MM.1S (cell line): ENCODE results near the gene TTF2.
A peak's percentile ranks its signal among the peaks of the same experiment; 100 is the strongest.

Source experiments
- DNase-seq: peaks from one replicate; pipeline ENCODE4 v3.0.0-alpha.2; 2015
- H2AFZ ChIP-seq: fragments of 300-600 bp; sonication (generic); 2 replicates; pipeline ENCODE4 v1.6.0; 2016; ENCODE audit warnings: antibody characterized with exemption, low read length
- H3F3A ChIP-seq: fragments of 300-600 bp; sonication (generic); 2 replicates; pipeline ENCODE4 v1.6.1; 2016; ENCODE audit warnings: mild to moderate bottlenecking, antibody characterized with exemption, low read length, moderate library complexity, mixed read lengths; ENCODE audit not compliant: insufficient read depth
- H3K27ac ChIP-seq: fragments of 300-600 bp; sonication (generic); 2 replicates; pipeline ENCODE4 v1.5.1; 2016; ENCODE audit warnings: mild to moderate bottlenecking, low read length
- H3K27me3 ChIP-seq: fragments of 300-600 bp; sonication (generic); replicated peaks from 2 replicates; pipeline ENCODE4 v1.6.0; 2016; ENCODE audit warnings: low read length; ENCODE audit not compliant: insufficient read depth
- H3K36me3 ChIP-seq: fragments of 300-600 bp; sonication (generic); replicated peaks from 2 replicates; pipeline ENCODE4 v1.6.1; 2016; ENCODE audit warnings: mild to moderate bottlenecking, low read length, mixed read lengths; ENCODE audit not compliant: insufficient read depth
- H3K4me1 ChIP-seq: fragments of 300-600 bp; sonication (generic); 2 replicates; pipeline ENCODE4 v1.6.1; 2016; ENCODE audit warnings: low read length, mixed read lengths
- H3K4me2 ChIP-seq: fragments of 300-600 bp; sonication (generic); 2 replicates; pipeline ENCODE4 v1.6.0; 2016; ENCODE audit warnings: low read depth, low read length
- H3K4me3 ChIP-seq: fragments of 300-600 bp; sonication (generic); 2 replicates; pipeline ENCODE4 v1.5.1; 2016; ENCODE audit warnings: low read length, mixed read lengths
- H3K79me2 ChIP-seq: fragments of 300-600 bp; sonication (generic); 2 replicates; pipeline ENCODE4 v1.6.1; 2016; ENCODE audit warnings: mixed run types, low read length, mixed read lengths
- H3K9ac ChIP-seq: fragments of 300-600 bp; sonication (generic); 2 replicates; pipeline ENCODE4 v1.6.1; 2016; ENCODE audit warnings: low read length, mixed read lengths
- H3K9me2 ChIP-seq: fragments of 300-600 bp; sonication (generic); replicated peaks from 2 replicates; pipeline ENCODE4 v1.6.1; 2016; ENCODE audit warnings: mild to moderate bottlenecking, low read length, mixed read lengths; ENCODE audit not compliant: insufficient read depth
- H3K9me3 ChIP-seq: fragments of 300-600 bp; sonication (generic); replicated peaks from 2 replicates; pipeline ENCODE4 v1.6.1; 2016; ENCODE audit warnings: mild to moderate bottlenecking, low read length, mixed read lengths; ENCODE audit not compliant: insufficient read depth
- H4K20me1 ChIP-seq: fragments of 300-600 bp; sonication (generic); 2 replicates; pipeline ENCODE4 v1.6.1; 2016; ENCODE audit warnings: mild to moderate bottlenecking, low read length, moderate library complexity, mixed read lengths; ENCODE audit not compliant: insufficient read depth
- EZH2 ChIP-seq: fragments of 300-600 bp; sonication (generic); optimal IDR thresholded peaks from 2 replicates; pipeline ENCODE3; 2017; ENCODE audit warnings: low read depth, mild to moderate bottlenecking, antibody characterized with exemption, low read length, mixed read lengths
- EZH2phosphoT487 ChIP-seq: fragments of 300-600 bp; sonication (generic); IDR thresholded peaks from 2 replicates; pipeline ENCODE4 v1.6.1; 2018; ENCODE audit warnings: antibody characterized with exemption, low read length
- TF ChIP-seq, protein P1 (sequence below): fragments of 300-600 bp; sonication (generic); IDR thresholded peaks from 2 replicates; pipeline ENCODE4 v1.5.1; 2016; ENCODE audit warnings: antibody characterized with exemption, low read length, mixed read lengths

The TTF2 gene

DNA sequence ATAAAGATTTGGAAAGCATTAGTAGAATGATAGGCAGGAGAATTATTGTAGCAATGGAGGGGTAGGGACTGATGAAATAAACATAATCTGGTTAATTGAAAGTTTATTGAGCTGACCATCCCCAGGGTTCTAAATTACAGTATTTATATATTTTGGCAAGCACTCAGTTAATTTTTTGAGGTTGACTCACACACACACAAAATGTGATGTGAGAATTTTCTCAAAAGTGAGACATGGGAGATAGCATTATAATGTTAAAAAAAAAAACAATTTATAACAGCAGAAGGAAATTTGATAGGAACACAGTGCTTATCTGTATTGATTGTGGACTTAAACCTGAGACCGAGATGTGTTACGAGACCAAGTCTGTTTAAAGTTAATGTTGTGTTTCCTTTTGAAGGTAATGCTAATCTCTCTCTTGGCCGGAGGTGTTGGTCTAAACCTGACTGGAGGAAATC is 36.9 kb downstream of the TTF2 start:
- Histone ChIP-seq H3K4me1 (peaks cover 39% of the 10 kb centered on the region), H3K9ac (no peak overlapping the region), H3K36me3 (no peaks in the 10 kb centered on the region), H4K20me1 (no peaks in the 10 kb centered on the region), H3K4me2 (no peak overlapping the region), H3K9me3 (no peaks in the 10 kb centered on the region), H3K4me3 (no peak overlapping the region), H3K79me2 (no peaks in the 10 kb centered on the region), H2AFZ (no peak overlapping the region), H3F3A (peaks cover 17% of the 10 kb centered on the region), H3K27me3 (no peaks in the 10 kb centered on the region), H3K9me2 (no peaks in the 10 kb centered on the region), H3K27ac (peak overlapping the region; percentile 67; the same call in 1 of the 2 replicates)
- no peak for TF ChIP-seq EZH2
- TF ChIP-seq, protein P1, sequence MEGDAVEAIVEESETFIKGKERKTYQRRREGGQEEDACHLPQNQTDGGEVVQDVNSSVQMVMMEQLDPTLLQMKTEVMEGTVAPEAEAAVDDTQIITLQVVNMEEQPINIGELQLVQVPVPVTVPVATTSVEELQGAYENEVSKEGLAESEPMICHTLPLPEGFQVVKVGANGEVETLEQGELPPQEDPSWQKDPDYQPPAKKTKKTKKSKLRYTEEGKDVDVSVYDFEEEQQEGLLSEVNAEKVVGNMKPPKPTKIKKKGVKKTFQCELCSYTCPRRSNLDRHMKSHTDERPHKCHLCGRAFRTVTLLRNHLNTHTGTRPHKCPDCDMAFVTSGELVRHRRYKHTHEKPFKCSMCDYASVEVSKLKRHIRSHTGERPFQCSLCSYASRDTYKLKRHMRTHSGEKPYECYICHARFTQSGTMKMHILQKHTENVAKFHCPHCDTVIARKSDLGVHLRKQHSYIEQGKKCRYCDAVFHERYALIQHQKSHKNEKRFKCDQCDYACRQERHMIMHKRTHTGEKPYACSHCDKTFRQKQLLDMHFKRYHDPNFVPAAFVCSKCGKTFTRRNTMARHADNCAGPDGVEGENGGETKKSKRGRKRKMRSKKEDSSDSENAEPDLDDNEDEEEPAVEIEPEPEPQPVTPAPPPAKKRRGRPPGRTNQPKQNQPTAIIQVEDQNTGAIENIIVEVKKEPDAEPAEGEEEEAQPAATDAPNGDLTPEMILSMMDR = no peak
- no peak for TF ChIP-seq EZH2phosphoT487
- no peak for DNase-seq

DNA sequence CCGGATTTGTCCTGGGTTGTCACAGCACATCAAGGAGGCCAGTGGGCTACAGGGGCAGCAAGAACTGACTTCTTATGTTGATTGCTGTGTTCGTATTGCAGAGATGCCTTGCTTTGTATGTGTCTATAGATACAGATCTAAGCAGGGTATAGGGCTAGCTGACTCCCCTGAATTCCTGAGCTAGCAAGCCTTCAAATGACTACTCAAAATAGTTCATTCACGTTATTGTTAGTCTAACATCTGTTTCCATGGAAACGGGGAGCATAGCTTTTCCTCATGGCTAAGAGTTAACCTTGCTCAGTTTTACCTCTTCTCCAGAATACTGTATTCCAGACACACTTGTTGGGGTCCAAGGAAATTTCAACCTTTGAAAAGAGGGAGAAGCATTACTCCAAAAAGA is 37.3 kb downstream of the TTF2 start:
- H3K79me2 ChIP-seq = no peaks in the 10 kb centered on the region
- H3K36me3 ChIP-seq = no peaks in the 10 kb centered on the region
- peak overlapping the region; percentile 34; the same call in 1 of the 2 replicates for H3K4me2 ChIP-seq
- no peaks in the 10 kb centered on the region for H4K20me1 ChIP-seq
- no peaks in the 10 kb centered on the region for H3K27me3 ChIP-seq
- H3K4me3 ChIP-seq = no peak overlapping the region
- H3K9me3 ChIP-seq = no peaks in the 10 kb centered on the region
- DNase-seq = no peak
- TF ChIP-seq, protein P1 = no peak
- TF ChIP-seq EZH2 = no peak
- no peak for TF ChIP-seq EZH2phosphoT487
- no peak overlapping the region for H2AFZ ChIP-seq
- no peak overlapping the region for H3K9ac ChIP-seq
- H3K9me2 ChIP-seq = no peaks in the 10 kb centered on the region
- peaks cover 39% of the 10 kb centered on the region for H3K4me1 ChIP-seq
- peaks cover 17% of the 10 kb centered on the region for H3F3A ChIP-seq
- H3K27ac ChIP-seq = peak overlapping the region; percentile 67; the same call in 1 of the 2 replicates

DNA sequence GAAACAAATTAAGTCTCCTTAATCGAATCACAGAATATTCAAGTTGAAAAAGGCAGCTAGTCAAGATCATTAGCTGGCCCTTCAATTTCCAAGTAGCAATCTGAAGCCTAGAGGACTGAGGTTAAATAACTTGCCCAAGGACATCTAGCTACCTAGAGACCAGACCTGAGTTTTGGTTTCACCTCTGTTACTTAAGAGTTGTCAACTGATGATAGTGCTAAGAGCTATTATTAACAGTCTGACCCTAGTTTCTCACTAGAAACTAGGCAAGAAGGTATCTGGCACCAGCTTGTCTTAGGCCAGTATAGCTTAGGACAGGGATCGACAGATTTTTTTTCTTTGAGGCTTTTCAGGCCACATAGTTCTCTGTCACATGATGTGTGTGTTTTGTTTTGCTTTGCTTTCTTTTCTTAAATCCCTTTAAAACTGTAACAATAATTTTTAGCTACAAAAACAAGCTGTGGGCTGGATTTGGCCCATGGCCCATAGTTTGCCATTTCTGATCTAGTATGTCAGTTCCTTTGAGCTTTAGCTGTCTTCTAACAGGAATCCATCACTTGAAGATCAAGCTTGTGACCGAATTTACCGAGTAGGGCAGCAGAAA is 38.3 kb downstream of the TTF2 start:
- no peaks in the 10 kb centered on the region for H3K36me3 ChIP-seq
- TF ChIP-seq EZH2phosphoT487 (no peak), EZH2 (no peak)
- TF ChIP-seq, protein P1 = no peak

More for the DNA sequence above, 38.3 kb downstream of the TTF2 start:
- no peaks in the 10 kb centered on the region for H3K9me3 ChIP-seq
- H2AFZ ChIP-seq = no peak overlapping the region
- H4K20me1 ChIP-seq = no peaks in the 10 kb centered on the region
- no peak overlapping the region; the same call in 1 of the 2 replicates for H3K9ac ChIP-seq
- peaks cover 32% of the 10 kb centered on the region for H3K4me1 ChIP-seq
- H3K79me2 ChIP-seq = no peaks in the 10 kb centered on the region
- peak overlapping the region; percentile 67 for H3K27ac ChIP-seq
- H3K27me3 ChIP-seq = no peaks in the 10 kb centered on the region
- H3F3A ChIP-seq = peaks cover 17% of the 10 kb centered on the region
- no peak overlapping the region for H3K4me3 ChIP-seq
- no peaks in the 10 kb centered on the region for H3K9me2 ChIP-seq
- DNase-seq = peak; percentile 71
- H3K4me2 ChIP-seq = peak overlapping the region; percentile 56
